ENCODE measurements around the gene NCAM1.
A peak's percentile ranks its signal among the peaks of the same experiment; 100 is the strongest.

Gene NCAM1

GRCh38 chr11:113177671-113178070, 216.5 kb downstream of the NCAM1 start:
- DNase-seq: no peak
- no peak for TF ChIP-seq POLR2A (IDR thresholded peaks at IDR 0.05; ENCODE audit: low read length)
- TF ChIP-seq GATA1 (IDR thresholded peaks at IDR 0.05; ENCODE audit: low read depth, low read length): no peak

- TF ChIP-seq POLR2A (IDR thresholded peaks at IDR 0.05; ENCODE audit: low read length) (no peak), GATA1 (IDR thresholded peaks at IDR 0.05; ENCODE audit: low read depth, low read length) (no peak)
- DNase-seq: no peak
These were observed 217.3 kb downstream of the NCAM1 start for GRCh38 chr11:113178381-113179070.

DNA sequence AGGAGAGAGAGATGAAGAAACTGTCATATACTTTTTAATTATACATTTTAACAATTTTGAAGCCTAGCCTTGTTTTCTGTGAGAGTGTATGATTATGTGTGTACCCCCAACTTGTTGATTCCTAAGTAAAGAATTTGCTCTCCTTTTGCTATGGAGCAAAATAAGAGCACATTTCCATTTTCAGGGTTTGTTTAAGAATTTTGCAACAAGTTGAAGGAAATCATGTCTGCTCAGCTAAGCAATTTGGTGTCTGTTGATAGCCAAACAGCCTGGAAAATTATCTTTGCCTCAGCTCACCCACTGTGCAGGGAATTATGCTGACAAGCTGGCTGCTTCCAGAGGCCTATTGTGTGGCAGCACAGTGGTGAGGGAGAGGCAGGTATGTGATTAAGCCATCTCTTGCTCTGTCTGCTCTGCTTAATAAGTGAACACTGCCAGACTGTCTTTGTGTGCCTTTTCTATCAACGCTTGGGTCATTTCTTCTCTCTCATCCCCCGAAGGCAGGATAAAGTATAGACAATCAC, 218.0 kb downstream of the NCAM1 start:
- DNase-seq: no peak
- TF ChIP-seq GATA1 (IDR thresholded peaks at IDR 0.05; ENCODE audit: low read depth, low read length) (no peak), POLR2A (IDR thresholded peaks at IDR 0.05; ENCODE audit: low read length) (no peak)

- no peak for DNase-seq
- TF ChIP-seq GATA1 (IDR thresholded peaks at IDR 0.05; ENCODE audit: low read depth, low read length): no peak
These were observed 219.9 kb downstream of the NCAM1 start for GRCh38 chr11:113181094-113181493.

DNA sequence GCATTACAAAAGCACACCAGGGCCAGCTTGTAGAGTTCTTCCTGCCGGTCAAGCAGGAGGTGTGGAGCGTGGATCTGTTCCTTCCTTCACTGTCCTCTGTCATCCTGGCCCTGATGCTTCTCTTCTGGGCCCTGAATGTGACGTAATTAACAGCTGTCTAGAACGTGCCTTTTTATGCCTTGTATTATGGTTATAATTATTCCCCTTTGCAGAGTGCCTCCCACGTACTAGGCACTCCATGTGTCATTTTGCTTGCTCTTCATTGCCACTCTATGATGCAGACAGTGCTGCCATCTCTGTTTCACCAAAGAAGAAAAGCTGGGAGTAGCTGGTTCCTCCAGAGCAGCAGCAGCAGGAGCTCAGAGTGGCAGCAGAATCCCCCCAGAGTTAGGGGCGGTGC, 221.1 kb downstream of the NCAM1 start:
- DNase-seq: no peak

GRCh38 chr11:113184498-113184897, 223.3 kb downstream of the NCAM1 start:
- DNase-seq: no peak
- TF ChIP-seq GATA1 (IDR thresholded peaks at IDR 0.05; ENCODE audit: low read depth, low read length) (no peak), POLR2A (IDR thresholded peaks at IDR 0.05; ENCODE audit: low read length) (no peak)

More for the DNA sequence above, 221.1 kb downstream of the NCAM1 start:
- TF ChIP-seq GATA1 (IDR thresholded peaks at IDR 0.05; ENCODE audit: low read depth, low read length) (no peak), POLR2A (IDR thresholded peaks at IDR 0.05; ENCODE audit: low read length) (no peak)

- DNase-seq: peak in 1 of 2 experiments; percentile 46
- no peak for TF ChIP-seq GATA1 (IDR thresholded peaks at IDR 0.05; ENCODE audit: low read depth, low read length)
- no peak for TF ChIP-seq POLR2A (IDR thresholded peaks at IDR 0.05; ENCODE audit: low read length)
These were observed 227.2 kb downstream of the NCAM1 start for GRCh38 chr11:113188371-113188834.

- TF ChIP-seq GATA1 (IDR thresholded peaks at IDR 0.05; ENCODE audit: low read depth, low read length) (no peak), POLR2A (IDR thresholded peaks at IDR 0.05; ENCODE audit: low read length) (no peak)
- DNase-seq: peak; percentile 77 to 86
These were observed 228.9 kb downstream of the NCAM1 start for GRCh38 chr11:113189909-113190667.

DNA sequence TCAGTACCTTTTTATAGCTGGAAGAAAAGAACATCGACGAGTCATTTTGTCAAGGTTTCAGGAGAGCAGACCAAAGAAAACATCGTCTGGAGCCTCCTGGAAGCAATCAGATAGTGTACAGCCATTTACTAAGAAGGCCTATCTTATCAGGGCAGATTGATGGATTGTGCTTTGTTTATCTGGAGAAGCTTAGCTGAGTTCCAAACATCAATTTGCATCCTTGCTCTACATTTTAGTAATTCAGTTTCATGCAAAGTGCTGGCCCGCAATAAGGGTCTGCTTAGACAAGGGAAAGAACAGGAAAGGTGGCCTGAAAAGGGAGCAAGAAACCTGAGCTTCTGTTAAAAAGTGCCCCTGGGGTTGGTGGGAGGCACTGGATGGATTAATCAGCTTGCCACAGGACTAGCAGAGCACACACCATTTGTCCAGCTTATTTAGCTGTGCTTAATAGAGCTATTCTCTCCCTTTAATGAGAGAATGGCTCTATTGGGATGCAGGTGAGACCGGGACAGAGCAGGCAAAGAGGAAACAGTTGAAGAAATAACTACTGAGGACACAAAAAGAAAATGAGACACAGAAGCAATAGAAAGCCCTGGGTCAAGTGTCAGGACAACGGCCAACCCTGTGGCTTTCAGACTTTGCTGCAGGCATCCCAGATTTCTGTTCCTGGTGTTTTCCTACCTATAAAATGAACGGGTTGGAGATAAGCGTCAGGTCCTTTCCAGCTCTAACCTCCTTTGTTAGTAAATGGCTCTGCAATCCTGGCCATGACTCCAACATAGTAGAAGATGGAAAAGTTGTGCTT, 231.1 kb downstream of the NCAM1 start:
- peak in 1 of 2 experiments; percentile 2 for DNase-seq
- no peak for TF ChIP-seq POLR2A (IDR thresholded peaks at IDR 0.05; ENCODE audit: low read length)
- no peak for TF ChIP-seq GATA1 (IDR thresholded peaks at IDR 0.05; ENCODE audit: low read depth, low read length)

GRCh38 chr11:113193016-113193415, 231.8 kb downstream of the NCAM1 start:
- TF ChIP-seq POLR2A (IDR thresholded peaks at IDR 0.05; ENCODE audit: low read length) (no peak), GATA1 (IDR thresholded peaks at IDR 0.05; ENCODE audit: low read depth, low read length) (no peak)
- no peak for DNase-seq

- TF ChIP-seq POLR2A (IDR thresholded peaks at IDR 0.05; ENCODE audit: low read length) (no peak), GATA1 (IDR thresholded peaks at IDR 0.05; ENCODE audit: low read depth, low read length) (no peak)
These were observed 232.7 kb downstream of the NCAM1 start for GRCh38 chr11:113193946-113194345.

GRCh38 chr11:113195728-113196127, 234.5 kb downstream of the NCAM1 start:
- no peak for TF ChIP-seq GATA1 (IDR thresholded peaks at IDR 0.05; ENCODE audit: low read depth, low read length)
- TF ChIP-seq POLR2A (IDR thresholded peaks at IDR 0.05; ENCODE audit: low read length): no peak
- DNase-seq: no peak

More at GRCh38 chr11:113193946-113194345, 232.7 kb downstream of the NCAM1 start:
- no peak for DNase-seq

- no peak for TF ChIP-seq GATA1 (IDR thresholded peaks at IDR 0.05; ENCODE audit: low read depth, low read length)
- no peak for TF ChIP-seq POLR2A (IDR thresholded peaks at IDR 0.05; ENCODE audit: low read length)
- no peak for DNase-seq
These were observed 236.2 kb downstream of the NCAM1 start for GRCh38 chr11:113197446-113197845.
